ENCODE data around the gene MFSD1.

MFSD1 gene

DNA sequence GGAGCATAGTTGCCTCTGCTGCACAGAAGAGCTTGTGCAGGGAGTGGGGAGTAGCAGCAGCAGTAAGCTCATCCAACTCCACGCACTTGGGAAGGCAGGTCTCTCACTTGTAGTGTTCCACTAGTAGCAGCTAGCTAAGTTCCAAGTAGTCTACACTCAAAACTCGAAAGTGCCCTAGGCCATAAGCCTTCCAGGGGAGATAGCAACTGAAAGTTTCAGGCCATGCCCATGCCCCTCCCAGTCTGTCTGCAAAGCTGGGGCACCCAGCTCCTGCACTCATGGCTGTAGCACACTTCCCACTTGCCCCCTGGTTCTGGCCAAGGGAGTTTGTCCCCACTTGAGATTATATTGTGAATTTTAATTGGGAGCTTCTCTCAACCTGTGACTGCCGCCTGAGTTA is 57.5 kb downstream of the MFSD1 start:
- H3K4me3 ChIP-seq (ENCODE audit: low read depth, low read length): no peak overlapping the region
- no peak for DNase-seq (ENCODE audit: low read depth)
- TF ChIP-seq, protein P1, sequence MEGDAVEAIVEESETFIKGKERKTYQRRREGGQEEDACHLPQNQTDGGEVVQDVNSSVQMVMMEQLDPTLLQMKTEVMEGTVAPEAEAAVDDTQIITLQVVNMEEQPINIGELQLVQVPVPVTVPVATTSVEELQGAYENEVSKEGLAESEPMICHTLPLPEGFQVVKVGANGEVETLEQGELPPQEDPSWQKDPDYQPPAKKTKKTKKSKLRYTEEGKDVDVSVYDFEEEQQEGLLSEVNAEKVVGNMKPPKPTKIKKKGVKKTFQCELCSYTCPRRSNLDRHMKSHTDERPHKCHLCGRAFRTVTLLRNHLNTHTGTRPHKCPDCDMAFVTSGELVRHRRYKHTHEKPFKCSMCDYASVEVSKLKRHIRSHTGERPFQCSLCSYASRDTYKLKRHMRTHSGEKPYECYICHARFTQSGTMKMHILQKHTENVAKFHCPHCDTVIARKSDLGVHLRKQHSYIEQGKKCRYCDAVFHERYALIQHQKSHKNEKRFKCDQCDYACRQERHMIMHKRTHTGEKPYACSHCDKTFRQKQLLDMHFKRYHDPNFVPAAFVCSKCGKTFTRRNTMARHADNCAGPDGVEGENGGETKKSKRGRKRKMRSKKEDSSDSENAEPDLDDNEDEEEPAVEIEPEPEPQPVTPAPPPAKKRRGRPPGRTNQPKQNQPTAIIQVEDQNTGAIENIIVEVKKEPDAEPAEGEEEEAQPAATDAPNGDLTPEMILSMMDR (IDR thresholded peaks at IDR 0.05; ENCODE audit: low read depth, low read length, missing control alignments): no peak

DNA sequence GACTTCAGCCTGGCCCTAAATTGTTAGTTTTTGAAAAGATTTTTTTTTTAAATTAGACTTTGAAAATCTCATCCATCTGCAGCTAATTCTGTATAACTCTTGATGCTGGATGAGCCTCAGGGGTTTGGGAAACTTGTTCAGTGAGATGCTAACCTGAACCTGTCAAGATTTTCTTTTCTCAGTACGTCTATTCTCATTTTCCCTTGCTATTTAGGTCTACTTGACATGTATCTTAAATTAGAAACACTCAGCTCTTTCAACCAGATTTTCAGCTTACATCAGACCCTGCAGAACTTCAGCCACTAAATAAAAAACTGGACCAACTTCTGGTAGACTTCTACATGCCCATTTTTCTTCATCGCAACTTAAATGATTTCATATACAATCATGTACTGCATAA is 61.4 kb downstream of the MFSD1 start:
- TF ChIP-seq, protein P1 (IDR thresholded peaks at IDR 0.05; ENCODE audit: low read depth, low read length, missing control alignments): no peak

DNA sequence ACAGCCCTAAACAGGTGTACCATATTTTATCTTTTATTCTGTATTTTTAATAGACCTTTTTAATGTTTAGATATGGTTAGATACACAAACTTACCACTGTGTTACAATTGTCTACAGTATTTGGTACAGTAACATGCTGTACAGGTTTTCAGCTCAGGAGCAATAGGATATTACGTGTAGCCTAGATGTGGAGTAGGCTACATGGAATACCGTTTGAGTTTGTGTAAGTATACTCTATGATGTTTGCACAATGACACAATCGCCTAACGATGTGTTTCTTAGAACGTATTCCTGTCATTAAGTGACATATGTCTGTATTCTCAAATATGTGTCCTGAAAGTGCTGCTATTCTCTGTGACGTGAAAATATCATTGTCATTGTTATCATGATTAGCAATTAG is 62.6 kb downstream of the MFSD1 start:
- TF ChIP-seq, protein P1 (IDR thresholded peaks at IDR 0.05; ENCODE audit: low read depth, low read length, missing control alignments): no peak
- no peak for DNase-seq (ENCODE audit: low read depth)

More for the DNA sequence above, 61.4 kb downstream of the MFSD1 start:
- no peak overlapping the region for H3K4me3 ChIP-seq (ENCODE audit: low read depth, low read length)
- no peak for DNase-seq (ENCODE audit: low read depth)

DNA sequence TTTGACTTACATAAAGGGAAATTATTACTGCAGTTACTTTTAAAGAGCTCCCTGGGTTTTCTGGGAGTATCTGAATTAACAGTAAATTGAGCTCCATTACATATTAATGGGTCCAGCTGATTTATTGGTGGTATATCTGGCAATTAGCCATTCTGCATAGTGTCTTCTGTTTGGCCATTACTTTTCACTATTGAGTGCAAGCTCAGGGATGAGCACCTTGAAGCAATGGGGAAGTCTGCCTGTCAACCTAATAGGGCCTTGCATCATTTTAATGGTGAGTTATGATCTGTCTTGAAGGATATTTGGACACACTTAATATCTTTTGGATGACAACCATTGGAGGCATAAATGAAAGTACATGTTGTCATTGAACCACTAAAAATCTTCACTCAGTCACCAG is 73.8 kb downstream of the MFSD1 start:
- TF ChIP-seq, protein P1 (IDR thresholded peaks at IDR 0.05; ENCODE audit: low read depth, low read length, missing control alignments): no peak
- no peak for DNase-seq (ENCODE audit: low read depth)
- no peak overlapping the region for H3K4me3 ChIP-seq (ENCODE audit: low read depth, low read length)

More for the DNA sequence above, 62.6 kb downstream of the MFSD1 start:
- no peak overlapping the region for H3K4me3 ChIP-seq (ENCODE audit: low read depth, low read length)
